Measurements from ENCODE around the gene WDFY4.

The WDFY4 gene

GRCh38 chr10:48773580-48773979 lies 88.9 kb downstream of the WDFY4 start:
- DNase-seq: no peak

- DNase-seq: no peak
Measured at GRCh38 chr10:48774416-48775205, 89.9 kb downstream of the WDFY4 start.

- DNase-seq: no peak
Measured at GRCh38 chr10:48775206-48775517, 90.5 kb downstream of the WDFY4 start.

- no peak for DNase-seq
Measured at GRCh38 chr10:48776005-48776522, 91.4 kb downstream of the WDFY4 start.

- DNase-seq: no peak
Measured at GRCh38 chr10:48776528-48776927, 91.9 kb downstream of the WDFY4 start.

- DNase-seq: no peak
Measured at GRCh38 chr10:48777110-48777509, 92.4 kb downstream of the WDFY4 start.

GRCh38 chr10:48778193-48778857 lies 93.7 kb downstream of the WDFY4 start:
- no peak for DNase-seq

GRCh38 chr10:48779077-48779476 lies 94.4 kb downstream of the WDFY4 start:
- DNase-seq: no peak

- no peak for DNase-seq
Measured at GRCh38 chr10:48779546-48780152, 95.0 kb downstream of the WDFY4 start.

- DNase-seq: no peak
Measured at GRCh38 chr10:48780341-48780740, 95.7 kb downstream of the WDFY4 start.

- DNase-seq: no peak
Measured at GRCh38 chr10:48782386-48782785, 97.7 kb downstream of the WDFY4 start.

- no peak for DNase-seq
Measured at GRCh38 chr10:48784031-48784430, 99.4 kb downstream of the WDFY4 start.

GRCh38 chr10:48785796-48786195 lies 101.1 kb downstream of the WDFY4 start:
- DNase-seq: no peak

GRCh38 chr10:48786606-48787282 lies 102.1 kb downstream of the WDFY4 start:
- no peak for DNase-seq

- DNase-seq: no peak
Measured at GRCh38 chr10:48788554-48788953, 103.9 kb downstream of the WDFY4 start.

GRCh38 chr10:48789486-48790456 lies 105.1 kb downstream of the WDFY4 start:
- no peak for DNase-seq

- DNase-seq: no peak
Measured at GRCh38 chr10:48790457-48791044, 105.9 kb downstream of the WDFY4 start.

- no peak for DNase-seq
Measured at GRCh38 chr10:48791267-48791928, 106.7 kb downstream of the WDFY4 start.

- no peak for DNase-seq
Measured at GRCh38 chr10:48792121-48792520, 107.4 kb downstream of the WDFY4 start.

GRCh38 chr10:48792687-48793096 lies 108.0 kb downstream of the WDFY4 start:
- DNase-seq: no peak

- DNase-seq: no peak
Measured at GRCh38 chr10:48794074-48794473, 109.4 kb downstream of the WDFY4 start.
